Adrenal gland (tissue), 5 donors: ENCODE data around the gene DHX57.
"Not testable (repeated sequence)": the region's sequence is repeated elsewhere in the genome, so short reads cannot be mapped to it uniquely, and the experiment has no call there.

Source experiments
- CTCF ChIP-seq, 6 experiments: fragments of 450-650 bp in 4 of 6; fragments of 200-600 bp in 2 of 6; sonication (generic) in 1 of 6; IDR thresholded peaks; 1 replicate in 5 of 6; 2 replicates in 1 of 6; pipeline versions ENCODE4 v1.5.1 to v1.8.0; 2016 to 2021; ENCODE audit warnings: antibody characterized with exemption in 6 of 6, mild to moderate bottlenecking in 2 of 6, moderate library complexity in 1 of 6
- POLR2A ChIP-seq, 2 donors: fragments of 450-650 bp; IDR thresholded peaks; one replicate each; pipeline ENCODE4 v1.6.1; 2017; ENCODE audit warnings: antibody characterized with exemption in 2 of 2, mild to moderate bottlenecking in 2 of 2, moderate library complexity in 1 of 2
- donor health status: DM: no; HTN: no; CAD: no.

GRCh38 chr2:38795016-38795415, 80.7 kb downstream of the DHX57 start:
- TF ChIP-seq CTCF, POLR2A (IDR thresholded peaks at IDR 0.05): not testable (repeated sequence)
